ENCODE measurements around the gene PCYT1A.

Gene PCYT1A

DNA sequence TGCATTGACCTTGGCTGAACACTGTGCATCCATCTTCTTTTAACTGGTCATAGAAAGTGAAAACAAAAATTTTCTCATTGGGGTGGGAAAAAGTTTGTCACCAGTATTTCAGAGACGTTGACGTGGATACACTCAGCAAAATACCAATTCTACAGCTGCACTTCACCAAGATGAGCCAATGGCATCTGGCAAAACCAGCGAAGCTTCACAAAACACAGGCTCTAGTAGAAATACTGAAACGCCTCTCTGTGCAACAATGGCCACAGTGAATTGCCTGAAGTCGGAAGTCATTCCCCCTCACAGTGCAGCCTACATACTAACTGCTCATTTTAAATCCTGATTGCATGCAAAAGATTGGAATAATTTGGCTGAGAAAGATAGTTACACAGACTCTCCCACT lies 17.0 kb downstream of the PCYT1A start:
- no peaks in the 10 kb centered on the region for H3K27me3 ChIP-seq (ENCODE audit: control insufficient read depth, insufficient read depth, low read length)
- H3K36me3 ChIP-seq (ENCODE audit: control insufficient read depth, insufficient read depth, low read length) = no peaks in the 10 kb centered on the region
- no peak overlapping the region for H3K27ac ChIP-seq
- TF ChIP-seq, protein P1, sequence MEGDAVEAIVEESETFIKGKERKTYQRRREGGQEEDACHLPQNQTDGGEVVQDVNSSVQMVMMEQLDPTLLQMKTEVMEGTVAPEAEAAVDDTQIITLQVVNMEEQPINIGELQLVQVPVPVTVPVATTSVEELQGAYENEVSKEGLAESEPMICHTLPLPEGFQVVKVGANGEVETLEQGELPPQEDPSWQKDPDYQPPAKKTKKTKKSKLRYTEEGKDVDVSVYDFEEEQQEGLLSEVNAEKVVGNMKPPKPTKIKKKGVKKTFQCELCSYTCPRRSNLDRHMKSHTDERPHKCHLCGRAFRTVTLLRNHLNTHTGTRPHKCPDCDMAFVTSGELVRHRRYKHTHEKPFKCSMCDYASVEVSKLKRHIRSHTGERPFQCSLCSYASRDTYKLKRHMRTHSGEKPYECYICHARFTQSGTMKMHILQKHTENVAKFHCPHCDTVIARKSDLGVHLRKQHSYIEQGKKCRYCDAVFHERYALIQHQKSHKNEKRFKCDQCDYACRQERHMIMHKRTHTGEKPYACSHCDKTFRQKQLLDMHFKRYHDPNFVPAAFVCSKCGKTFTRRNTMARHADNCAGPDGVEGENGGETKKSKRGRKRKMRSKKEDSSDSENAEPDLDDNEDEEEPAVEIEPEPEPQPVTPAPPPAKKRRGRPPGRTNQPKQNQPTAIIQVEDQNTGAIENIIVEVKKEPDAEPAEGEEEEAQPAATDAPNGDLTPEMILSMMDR (IDR thresholded peaks at IDR 0.05) = no peak
- H3K4me3 ChIP-seq (ENCODE audit: low read depth, low read length) = no peak overlapping the region
- H3K9ac ChIP-seq = no peak overlapping the region
- no peak overlapping the region for H3K4me2 ChIP-seq (ENCODE audit: low read length)
- H2AFZ ChIP-seq = no peak overlapping the region
- peaks cover 23% of the 10 kb centered on the region for H3K79me2 ChIP-seq
- no peaks in the 10 kb centered on the region for H3K4me1 ChIP-seq
- no peaks in the 10 kb centered on the region for H3K9me3 ChIP-seq (ENCODE audit: control insufficient read depth, low read length)

DNA sequence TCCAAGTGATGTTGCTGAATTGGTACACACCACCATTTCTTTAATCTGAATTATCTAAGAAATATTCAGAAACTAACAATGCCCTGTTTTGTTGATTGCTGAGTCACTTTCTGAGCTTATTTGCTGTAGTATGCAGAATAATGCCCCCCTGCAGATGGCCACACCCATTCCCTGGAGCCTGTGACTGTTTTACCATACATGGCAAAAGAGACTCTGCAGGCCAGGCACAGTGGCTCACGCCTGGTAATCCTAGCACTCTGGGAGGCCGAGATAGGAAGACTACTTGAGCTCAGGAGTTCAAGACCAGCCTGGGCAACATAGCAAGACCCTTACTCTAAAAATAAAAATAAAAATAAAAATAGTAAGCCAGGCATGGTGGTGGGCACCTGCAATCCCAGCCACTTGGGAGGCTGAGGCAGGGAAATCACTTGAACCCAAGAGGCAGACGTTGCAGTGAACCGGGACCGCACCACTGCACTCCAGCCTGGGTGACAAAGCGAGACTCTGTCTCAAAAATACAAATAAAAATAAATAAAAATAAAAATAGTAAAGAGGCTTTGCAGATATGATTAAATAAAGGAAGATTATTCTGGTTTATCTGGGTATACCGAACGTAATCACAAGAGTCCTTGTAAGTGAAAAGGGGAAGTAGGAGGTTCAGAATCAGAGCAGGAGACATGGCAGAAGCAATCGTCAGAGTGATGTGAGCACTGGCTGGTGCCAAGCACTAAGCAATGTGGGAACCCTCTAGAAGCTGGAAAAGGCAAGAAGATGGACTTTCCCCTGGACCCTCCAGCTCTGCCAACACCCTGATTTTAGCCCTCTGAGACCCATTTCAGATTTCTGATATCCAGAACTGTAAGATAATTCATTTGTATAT lies 19.0 kb downstream of the PCYT1A start:
- H3K4me1 ChIP-seq = no peaks in the 10 kb centered on the region

DNA sequence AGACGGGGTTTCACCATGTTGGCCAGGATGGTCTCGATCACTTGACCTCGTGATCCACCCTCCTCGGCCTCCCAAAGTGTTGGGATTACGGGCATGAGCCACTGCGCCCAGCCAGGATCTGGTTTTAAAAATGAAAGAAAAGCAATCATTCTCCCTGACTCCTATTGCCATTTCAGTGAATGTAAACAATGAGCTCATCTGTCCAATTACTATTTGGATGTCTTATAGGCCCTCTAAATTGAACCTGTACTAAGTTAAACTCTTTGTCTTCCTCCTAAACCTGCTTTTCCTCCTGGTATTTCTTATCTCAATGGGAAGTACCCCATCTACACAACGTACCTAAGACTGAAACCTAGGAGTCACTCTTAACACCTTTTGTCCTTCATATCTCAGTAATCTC lies 23.7 kb downstream of the PCYT1A start:
- H3K4me2 ChIP-seq (ENCODE audit: low read length) = no peak overlapping the region
- H3K36me3 ChIP-seq (ENCODE audit: control insufficient read depth, insufficient read depth, low read length) = no peaks in the 10 kb centered on the region
- no peak overlapping the region for H3K4me3 ChIP-seq (ENCODE audit: low read depth, low read length)
- no peaks in the 10 kb centered on the region for H3K27me3 ChIP-seq (ENCODE audit: control insufficient read depth, insufficient read depth, low read length)
- no peak overlapping the region for H3K9ac ChIP-seq
- H3K9me3 ChIP-seq (ENCODE audit: control insufficient read depth, low read length) = no peaks in the 10 kb centered on the region
- TF ChIP-seq, protein P1 (IDR thresholded peaks at IDR 0.05) = no peak
- H3K4me1 ChIP-seq = no peaks in the 10 kb centered on the region
- no peak overlapping the region for H2AFZ ChIP-seq
- H3K27ac ChIP-seq = no peak overlapping the region
- peaks cover 16% of the 10 kb centered on the region for H3K79me2 ChIP-seq

More for the DNA sequence above, 19.0 kb downstream of the PCYT1A start:
- H3K79me2 ChIP-seq = peaks cover 13% of the 10 kb centered on the region
- H3K27me3 ChIP-seq (ENCODE audit: control insufficient read depth, insufficient read depth, low read length) = no peaks in the 10 kb centered on the region
- H3K4me2 ChIP-seq (ENCODE audit: low read length) = no peak overlapping the region
- no peak overlapping the region for H2AFZ ChIP-seq
- TF ChIP-seq, protein P1 (IDR thresholded peaks at IDR 0.05) = no peak
- no peak overlapping the region for H3K27ac ChIP-seq
- no peak overlapping the region for H3K9ac ChIP-seq
- no peaks in the 10 kb centered on the region for H3K36me3 ChIP-seq (ENCODE audit: control insufficient read depth, insufficient read depth, low read length)
- no peak overlapping the region for H3K4me3 ChIP-seq (ENCODE audit: low read depth, low read length)
- H3K9me3 ChIP-seq (ENCODE audit: control insufficient read depth, low read length) = no peaks in the 10 kb centered on the region

DNA sequence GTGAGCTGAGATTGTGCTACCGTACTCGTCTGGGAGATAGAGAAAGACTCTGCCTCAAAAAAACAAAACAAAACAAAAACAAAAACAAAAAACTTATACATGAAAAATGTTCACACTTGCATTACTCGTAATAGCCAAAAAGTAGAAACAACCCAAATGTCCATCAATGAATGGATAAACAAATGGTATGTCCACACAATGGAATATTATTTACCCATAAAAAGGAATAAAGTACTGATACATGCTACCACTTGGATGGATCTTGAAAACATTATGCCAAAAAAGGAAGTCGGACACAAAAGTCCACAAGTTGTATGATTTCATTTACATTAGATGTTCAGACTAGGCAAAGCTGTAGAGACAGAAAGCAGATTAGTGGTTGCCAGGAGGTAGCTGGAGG lies 26.7 kb downstream of the PCYT1A start:
- Histone ChIP-seq H3K4me3 (ENCODE audit: low read depth, low read length) (no peak overlapping the region), H2AFZ (no peak overlapping the region), H3K9ac (no peak overlapping the region), H3K27ac (no peak overlapping the region), H3K4me2 (ENCODE audit: low read length) (no peak overlapping the region), H3K36me3 (ENCODE audit: control insufficient read depth, insufficient read depth, low read length) (no peaks in the 10 kb centered on the region), H3K9me3 (ENCODE audit: control insufficient read depth, low read length) (no peaks in the 10 kb centered on the region), H3K4me1 (no peaks in the 10 kb centered on the region), H3K79me2 (peaks cover 12% of the 10 kb centered on the region), H3K27me3 (ENCODE audit: control insufficient read depth, insufficient read depth, low read length) (no peaks in the 10 kb centered on the region)
- TF ChIP-seq, protein P1 (IDR thresholded peaks at IDR 0.05) = no peak

DNA sequence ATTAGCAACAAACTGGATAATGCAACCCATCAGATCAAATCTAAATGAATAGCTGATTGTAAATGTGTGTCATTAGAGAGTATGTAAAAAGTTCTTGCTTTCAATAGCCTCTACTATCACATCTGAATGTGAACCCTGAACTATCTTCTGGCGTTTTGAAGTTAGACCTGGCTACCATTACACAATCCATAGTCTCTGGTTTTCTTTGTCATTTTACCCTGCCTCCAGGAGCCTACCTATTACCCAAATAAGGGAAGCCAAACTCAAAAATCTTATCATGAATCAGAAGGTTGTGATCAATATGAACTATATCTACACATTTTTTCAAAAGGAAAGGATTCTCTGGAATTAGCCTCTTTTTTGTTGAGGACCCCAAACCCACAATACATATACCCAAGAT lies 31.8 kb downstream of the PCYT1A start:
- TF ChIP-seq, protein P1 (IDR thresholded peaks at IDR 0.05) = no peak
- H3K27me3 ChIP-seq (ENCODE audit: control insufficient read depth, insufficient read depth, low read length) = no peaks in the 10 kb centered on the region
- no peak overlapping the region for H3K4me2 ChIP-seq (ENCODE audit: low read length)
- H2AFZ ChIP-seq = no peak overlapping the region
- no peak overlapping the region for H3K4me3 ChIP-seq (ENCODE audit: low read depth, low read length)
- no peak overlapping the region for H3K27ac ChIP-seq
- H3K9me3 ChIP-seq (ENCODE audit: control insufficient read depth, low read length) = no peaks in the 10 kb centered on the region
- H3K36me3 ChIP-seq (ENCODE audit: control insufficient read depth, insufficient read depth, low read length) = no peaks in the 10 kb centered on the region
- H3K79me2 ChIP-seq = peaks cover 5% of the 10 kb centered on the region
- H3K9ac ChIP-seq = no peak overlapping the region
- H3K4me1 ChIP-seq = no peaks in the 10 kb centered on the region

Measured in parathyroid adenoma (tissue), 2 donors.